Measurements from ENCODE around the gene DLX2.

DLX2 gene

DNA sequence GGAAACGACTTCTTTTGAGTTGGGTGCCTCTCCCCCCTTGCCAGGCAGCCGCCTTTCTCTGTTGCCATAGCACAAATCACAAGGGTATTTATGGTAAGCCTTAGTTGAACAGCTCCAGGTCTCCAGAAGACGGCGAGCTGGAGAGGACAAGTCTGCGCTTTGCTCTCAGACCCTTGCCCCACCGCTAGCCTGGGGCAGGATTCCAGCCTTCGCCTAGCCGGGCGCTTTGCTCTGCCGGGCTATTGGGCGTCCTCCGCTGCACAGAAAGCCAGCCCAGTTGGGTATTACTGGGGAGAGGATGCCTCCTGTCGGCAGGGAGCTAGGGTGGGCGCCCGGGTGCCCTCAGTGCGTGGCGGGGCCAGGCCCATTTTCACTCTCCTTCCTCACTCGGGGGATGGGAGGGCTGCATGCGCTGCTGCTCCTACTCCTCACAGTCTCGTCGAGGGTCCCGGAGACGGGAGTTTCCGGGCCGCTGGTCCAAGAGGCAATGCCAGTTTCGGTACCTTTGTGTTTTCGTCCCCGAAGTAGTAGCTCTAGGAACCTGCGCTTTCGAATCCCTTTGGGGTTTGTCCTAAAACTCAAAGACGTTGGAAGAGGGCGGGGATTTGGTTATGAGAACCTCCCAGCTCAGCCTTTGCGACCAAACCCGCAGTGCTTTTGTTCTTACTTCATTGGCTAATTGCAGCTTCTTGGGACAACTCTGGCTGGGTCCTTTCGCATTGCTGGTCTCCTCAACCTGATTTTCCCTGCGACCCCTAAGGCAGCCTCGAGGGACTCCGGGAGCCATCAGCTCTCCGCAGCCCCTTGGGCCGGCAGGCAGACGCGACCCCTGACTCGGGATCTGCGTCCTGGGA is 3.6 kb upstream of the DLX2 start:
- DNase-seq, result no peak

DNA sequence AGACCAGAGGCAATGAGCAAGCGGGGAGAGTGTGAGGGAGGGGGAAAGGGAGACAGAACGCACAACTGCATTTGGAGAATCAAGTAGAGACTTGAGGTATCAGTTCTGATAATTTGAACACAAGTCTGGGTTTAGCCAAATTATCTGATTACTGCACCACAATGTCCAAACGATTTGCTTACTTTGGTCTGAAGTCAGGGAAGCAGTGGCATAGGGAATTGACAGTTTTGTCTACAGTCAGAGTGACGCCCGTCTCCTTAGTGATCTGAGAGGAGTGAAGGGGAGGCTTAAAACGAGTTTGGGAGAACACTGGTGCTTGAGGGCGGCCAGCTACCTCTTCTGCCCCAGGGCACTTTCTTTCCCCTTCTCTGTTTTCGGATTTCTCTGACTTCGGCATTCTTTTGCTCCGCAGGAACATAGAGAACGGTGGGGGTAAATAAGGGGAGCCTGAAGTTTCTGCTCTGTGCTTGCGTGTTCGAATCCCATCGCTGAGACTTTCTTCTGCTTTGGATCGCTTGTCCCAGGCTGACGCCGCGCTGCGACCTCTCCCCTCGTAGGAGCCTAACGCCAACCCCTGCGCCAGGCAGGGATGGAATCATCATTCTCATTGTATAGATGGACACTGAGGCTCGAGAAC is 2.9 kb upstream of the DLX2 start:
- DNase-seq, result no peak

GRCh38 chr2:172103471-172104272 is 972 bp upstream of the DLX2 start:
- DNase-seq, result peak; percentile 80

- DNase-seq, result no peak
These were observed 794 bp downstream of the DLX2 start for GRCh38 chr2:172101821-172102390.

DNA sequence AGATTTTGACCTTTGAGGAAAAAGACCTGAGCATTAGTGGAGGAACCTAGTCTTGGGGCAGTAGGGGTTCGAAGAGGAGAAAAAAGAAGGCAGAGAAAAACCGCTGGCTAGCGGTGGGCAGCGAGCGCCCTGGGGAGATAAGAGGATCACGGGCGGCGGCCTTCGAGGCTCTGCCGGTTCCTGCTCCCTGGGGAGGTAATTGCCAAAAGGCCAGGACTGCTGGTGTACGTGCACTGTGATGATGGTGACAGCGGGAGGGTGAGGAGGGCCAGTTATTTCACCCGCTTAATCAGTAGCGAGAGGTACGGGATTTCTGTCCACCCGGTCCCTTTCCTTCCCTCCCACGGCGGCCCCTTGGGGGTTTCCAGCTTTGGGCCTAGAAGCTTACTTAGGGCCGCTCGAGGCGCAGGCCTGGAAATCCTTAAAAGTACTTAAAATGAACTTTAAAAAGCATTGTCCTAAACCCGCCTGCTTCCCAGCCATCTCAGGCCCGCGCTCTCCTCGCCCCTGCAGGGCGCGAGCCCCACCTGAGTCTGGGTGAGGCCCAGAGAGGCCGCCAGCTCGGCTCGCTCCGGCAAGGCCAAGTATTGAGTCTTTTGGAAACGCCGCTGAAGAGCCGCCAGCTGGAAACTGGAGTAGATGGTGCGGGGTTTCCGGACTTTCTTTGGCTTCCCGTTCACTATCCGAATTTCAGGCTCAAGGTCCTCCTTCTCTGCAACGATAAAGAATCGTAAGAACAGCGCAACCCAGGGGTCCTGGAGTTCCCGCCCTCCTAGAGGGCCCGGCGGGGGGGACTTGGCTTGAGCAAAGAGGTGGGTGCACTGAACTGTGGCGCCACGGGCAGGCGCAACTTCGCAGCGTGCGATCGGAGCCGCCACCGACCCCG is 1.5 kb downstream of the DLX2 start:
- no peak for DNase-seq

- no peak for DNase-seq
These were observed 2.4 kb downstream of the DLX2 start for GRCh38 chr2:172100080-172100934.

- DNase-seq, result no peak
These were observed 3.1 kb downstream of the DLX2 start for GRCh38 chr2:172099472-172100079.

GRCh38 chr2:172098650-172099471 is 3.8 kb downstream of the DLX2 start:
- DNase-seq, result peak; percentile 85

DNA sequence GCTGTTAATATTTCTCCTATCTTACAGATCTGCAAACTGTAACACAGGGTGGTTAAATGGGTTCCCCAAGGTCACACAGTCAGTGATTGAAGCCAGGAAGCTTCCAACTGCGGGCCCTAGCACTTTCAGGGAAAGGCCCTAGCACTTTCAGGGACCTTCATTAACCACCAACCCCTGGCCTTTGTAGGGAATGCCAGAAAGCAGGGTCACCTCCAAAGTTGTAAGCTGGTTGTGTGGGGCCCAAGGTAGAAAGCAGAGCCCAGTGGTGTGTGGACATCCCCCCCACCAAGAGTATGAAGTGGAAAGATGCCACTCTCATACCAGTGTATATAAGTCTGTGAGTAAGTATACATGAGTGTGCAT is 4.4 kb downstream of the DLX2 start:
- DNase-seq, result no peak

- no peak for DNase-seq
These were observed 5.1 kb downstream of the DLX2 start for GRCh38 chr2:172097557-172098131.

DNA sequence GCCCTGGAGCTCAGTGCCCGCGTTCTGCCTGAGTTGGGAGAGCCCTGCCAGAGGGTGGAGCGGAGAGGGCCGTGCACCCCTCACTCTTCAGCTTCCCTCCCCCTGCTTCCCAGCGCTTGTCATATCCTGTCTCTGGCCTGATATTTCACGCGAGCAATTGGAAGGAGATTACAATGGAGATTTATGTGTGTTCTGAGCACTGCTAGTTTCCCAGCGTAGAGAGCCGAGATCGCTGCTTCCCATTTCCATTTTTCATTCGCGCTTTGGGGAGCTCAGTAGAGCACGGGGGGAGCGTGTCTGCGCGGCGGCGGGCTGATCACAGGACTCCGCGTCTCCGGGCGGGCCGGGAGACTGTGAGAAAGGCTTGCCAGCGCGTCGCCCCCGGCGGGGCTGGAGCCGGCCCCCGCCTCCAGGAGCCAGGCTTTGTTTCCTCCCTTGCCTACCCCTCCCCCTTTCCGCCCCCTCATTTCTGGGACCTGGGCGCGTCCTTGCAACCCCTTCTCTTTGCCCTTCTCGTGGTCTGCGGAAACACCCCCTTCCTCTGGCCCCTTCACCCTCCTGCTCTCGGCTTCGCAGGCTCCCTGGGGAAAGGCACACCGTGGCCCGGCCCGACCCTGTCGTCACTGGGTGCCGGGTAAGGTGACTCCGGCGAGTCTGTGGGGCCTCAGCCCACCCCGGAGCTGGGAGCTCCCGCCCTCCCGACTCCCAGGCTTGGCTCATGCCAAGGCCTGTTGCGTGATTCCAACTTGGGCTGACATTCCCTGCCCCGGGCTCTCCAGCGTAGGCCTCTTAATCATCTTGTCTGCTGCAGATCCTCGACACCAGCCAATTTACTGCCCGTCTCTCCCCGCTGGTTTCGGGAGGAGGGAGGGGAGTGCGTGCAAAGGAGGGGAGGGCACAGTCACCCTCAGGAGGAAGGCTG is 5.8 kb downstream of the DLX2 start:
- DNase-seq, result peak; percentile 85

- no peak for DNase-seq
These were observed 6.6 kb downstream of the DLX2 start for GRCh38 chr2:172095905-172096625.

DNA sequence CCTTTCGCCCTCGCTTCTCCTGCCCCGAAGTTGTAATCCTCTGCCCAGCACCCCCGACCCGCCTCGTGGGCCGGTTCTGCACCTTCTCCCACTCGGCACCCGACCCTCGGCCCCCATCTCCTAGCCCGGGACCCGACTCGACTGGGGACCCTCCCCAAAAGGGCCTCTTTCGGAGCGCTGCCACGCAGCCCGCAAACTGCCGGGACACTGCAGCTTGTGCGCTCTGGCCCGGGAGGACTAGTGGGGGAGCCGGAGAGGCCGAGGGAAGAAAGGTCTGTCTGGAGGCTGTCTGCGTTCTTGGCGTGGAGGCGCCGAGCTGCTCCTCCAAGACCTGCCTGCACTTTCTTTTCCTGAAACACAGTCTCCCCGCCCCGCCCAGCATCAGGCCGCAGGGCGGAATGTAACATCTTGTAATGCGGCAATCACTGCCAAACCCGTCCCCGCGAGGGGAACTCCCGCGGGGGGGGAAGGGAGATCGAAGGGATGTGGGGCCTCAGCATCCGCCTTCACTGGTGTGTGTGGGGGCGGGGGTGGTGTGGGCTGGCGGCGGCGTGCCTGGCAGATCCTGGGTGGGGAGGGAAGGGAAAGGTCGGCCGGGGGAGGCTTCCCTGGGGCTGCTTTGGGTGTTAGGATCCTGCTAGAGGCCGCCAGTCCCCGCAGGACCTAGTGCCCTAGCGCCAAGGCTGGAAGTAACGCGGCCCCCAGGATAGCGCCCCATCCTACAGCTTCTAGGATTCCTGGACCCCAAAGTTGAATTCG is 7.4 kb downstream of the DLX2 start:
- peak; percentile 89 for DNase-seq

DNA sequence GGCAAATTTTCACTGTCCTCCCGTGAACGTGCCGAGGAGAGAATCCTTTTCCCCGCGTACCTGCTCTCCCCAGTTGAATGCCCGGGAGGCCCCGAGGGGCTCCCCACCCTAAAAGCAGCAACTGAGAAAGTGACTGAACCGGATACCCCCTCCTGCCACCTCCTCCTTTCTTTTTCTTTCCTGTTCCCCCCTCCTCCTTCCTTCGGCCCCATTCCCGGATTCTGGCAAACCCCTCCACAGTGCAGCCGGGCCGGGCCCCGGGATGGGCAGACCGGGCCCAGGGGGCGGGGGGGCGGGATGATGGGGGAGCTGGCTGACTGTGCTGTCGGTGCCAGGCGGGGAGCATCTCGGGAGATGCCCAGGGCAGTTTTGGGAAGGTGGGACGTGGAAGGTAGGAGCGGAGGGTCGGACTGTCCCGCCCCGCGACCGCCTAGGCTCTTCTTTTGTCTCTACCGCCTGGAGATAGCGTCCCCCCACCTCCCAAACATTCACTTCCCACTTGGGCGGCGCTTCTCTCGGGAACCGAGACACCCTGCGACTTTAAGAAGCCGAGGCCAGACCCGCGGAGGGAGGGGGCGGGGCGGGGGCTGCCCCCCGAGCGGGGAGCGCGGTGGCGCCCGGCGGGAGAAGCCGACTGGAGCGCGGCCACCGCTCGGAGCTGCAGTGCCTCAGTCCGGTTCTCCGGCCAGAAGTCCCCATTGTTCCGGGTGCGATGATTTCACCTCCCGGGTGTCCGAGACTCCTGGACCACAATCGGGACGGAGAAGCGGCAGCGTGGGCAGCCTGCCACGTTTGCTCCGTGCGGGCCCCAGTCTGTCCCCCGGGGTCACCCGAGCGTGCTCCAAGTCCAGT is 8.2 kb downstream of the DLX2 start:
- DNase-seq, result no peak

GRCh38 chr2:172093416-172094293 is 9.0 kb downstream of the DLX2 start:
- no peak for DNase-seq

Measured in fibroblast of skin of right quadriceps (primary cell).